PFSK-1 (cell line): ENCODE results near the gene NUP62.

Experiments used
- FOXP2 ChIP-seq: optimal IDR thresholded peaks from 2 replicates; pipeline ENCODE3; 2011; ENCODE audit warnings: borderline replicate concordance, control low read depth, inconsistent platforms; ENCODE audit not compliant: insufficient read depth; ENCODE audit errors: extremely low read length, extremely low read depth
- POLR2AphosphoS5 ChIP-seq: IDR thresholded peaks from 2 replicates; pipeline ENCODE4 v1.6.1; 2012; ENCODE audit warnings: low read depth, mild to moderate bottlenecking, control low read depth, low read length, moderate library complexity
- SIN3A ChIP-seq: IDR thresholded peaks from 2 replicates; pipeline ENCODE4 v1.6.1; 2012; ENCODE audit warnings: mild to moderate bottlenecking, low read length, moderate library complexity, borderline replicate concordance; ENCODE audit not compliant: insufficient read depth
- TAF1 ChIP-seq: IDR thresholded peaks from 2 replicates; pipeline ENCODE4 v1.6.1; 2012; ENCODE audit warnings: low read length, control low read depth, borderline replicate concordance; ENCODE audit not compliant: insufficient read depth
- TF ChIP-seq, protein P1 (sequence below), 2 experiments: IDR thresholded peaks; 2 replicates each; pipeline versions ENCODE4 v1.6.1 to v1.8.0; 2011 to 2012; ENCODE audit warnings: low read depth in 2 of 2, low read length in 2 of 2, control low read depth in 1 of 2, inconsistent platforms in 1 of 2, mild to moderate bottlenecking in 1 of 2, moderate library complexity in 1 of 2; ENCODE audit not compliant: insufficient read depth in 1 of 2

NUP62 gene

DNA sequence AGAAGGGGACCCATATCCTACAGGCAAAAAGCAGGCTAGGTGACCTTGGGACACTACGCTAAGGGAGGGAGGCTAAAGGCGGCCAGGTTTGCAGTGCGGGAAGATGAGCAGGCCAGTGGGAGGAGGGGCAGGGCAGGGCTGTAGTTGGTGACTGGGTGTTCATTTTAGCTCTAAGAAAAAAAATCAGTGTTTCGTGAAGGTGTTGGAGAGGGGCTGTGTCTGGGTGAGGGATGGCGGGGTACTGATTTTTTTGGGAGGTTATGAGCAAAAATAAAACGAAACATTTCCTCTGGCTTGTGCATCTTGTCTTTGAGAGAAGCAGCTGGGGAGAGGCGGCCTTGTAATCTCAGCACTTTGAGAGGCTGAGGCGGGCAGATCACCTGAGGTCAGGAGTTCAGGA lies 4.3 kb upstream of the NUP62 start:
- TF ChIP-seq SIN3A (no peak), TAF1 (no peak), FOXP2 (no peak), POLR2AphosphoS5 (no peak)
- TF ChIP-seq, protein P1, sequence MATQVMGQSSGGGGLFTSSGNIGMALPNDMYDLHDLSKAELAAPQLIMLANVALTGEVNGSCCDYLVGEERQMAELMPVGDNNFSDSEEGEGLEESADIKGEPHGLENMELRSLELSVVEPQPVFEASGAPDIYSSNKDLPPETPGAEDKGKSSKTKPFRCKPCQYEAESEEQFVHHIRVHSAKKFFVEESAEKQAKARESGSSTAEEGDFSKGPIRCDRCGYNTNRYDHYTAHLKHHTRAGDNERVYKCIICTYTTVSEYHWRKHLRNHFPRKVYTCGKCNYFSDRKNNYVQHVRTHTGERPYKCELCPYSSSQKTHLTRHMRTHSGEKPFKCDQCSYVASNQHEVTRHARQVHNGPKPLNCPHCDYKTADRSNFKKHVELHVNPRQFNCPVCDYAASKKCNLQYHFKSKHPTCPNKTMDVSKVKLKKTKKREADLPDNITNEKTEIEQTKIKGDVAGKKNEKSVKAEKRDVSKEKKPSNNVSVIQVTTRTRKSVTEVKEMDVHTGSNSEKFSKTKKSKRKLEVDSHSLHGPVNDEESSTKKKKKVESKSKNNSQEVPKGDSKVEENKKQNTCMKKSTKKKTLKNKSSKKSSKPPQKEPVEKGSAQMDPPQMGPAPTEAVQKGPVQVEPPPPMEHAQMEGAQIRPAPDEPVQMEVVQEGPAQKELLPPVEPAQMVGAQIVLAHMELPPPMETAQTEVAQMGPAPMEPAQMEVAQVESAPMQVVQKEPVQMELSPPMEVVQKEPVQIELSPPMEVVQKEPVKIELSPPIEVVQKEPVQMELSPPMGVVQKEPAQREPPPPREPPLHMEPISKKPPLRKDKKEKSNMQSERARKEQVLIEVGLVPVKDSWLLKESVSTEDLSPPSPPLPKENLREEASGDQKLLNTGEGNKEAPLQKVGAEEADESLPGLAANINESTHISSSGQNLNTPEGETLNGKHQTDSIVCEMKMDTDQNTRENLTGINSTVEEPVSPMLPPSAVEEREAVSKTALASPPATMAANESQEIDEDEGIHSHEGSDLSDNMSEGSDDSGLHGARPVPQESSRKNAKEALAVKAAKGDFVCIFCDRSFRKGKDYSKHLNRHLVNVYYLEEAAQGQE (IDR thresholded peaks at IDR 0.05; ENCODE audit: insufficient read depth in 1 of 2, low read depth in 2 of 2, low read length in 2 of 2): no peak

DNA sequence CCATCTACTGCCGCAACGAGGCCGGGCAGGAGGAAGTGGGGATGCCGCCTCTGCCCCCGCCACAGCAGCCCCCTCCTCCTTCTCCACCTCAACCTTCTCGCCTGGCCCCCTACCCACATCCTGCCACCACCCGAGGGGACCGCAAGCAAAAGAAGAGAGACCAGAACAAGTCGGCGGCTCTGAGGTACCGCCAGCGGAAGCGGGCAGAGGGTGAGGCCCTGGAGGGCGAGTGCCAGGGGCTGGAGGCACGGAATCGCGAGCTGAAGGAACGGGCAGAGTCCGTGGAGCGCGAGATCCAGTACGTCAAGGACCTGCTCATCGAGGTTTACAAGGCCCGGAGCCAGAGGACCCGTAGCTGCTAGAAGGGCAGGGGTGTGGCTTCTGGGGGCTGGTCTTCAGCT lies 3.4 kb upstream of the NUP62 start:
- TF ChIP-seq FOXP2: no peak
- TF ChIP-seq, protein P1 (IDR thresholded peaks at IDR 0.05; ENCODE audit: insufficient read depth in 1 of 2, low read depth in 2 of 2, low read length in 2 of 2): no peak

DNA sequence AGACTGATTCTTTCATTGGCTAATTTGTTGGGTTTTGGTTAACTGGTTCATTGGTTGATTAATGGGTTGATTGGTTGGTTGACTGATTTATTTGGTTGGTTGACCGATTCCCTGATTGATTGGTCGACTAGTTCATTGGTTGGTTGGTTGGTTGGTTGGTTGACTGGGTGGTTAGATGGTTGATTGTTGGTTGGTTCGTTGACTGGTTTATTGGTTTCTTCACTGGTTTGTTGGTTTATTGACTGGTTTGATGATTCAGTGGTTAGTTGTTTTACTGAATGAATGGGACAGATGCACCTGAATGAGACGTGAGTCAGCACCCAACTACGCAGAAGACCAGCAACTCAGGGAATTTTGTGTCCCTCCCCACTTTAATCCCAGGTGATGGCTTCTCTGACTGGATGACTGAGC lies 2.7 kb upstream of the NUP62 start:
- no peak for TF ChIP-seq TAF1
- TF ChIP-seq FOXP2: no peak
- TF ChIP-seq, protein P1 (IDR thresholded peaks at IDR 0.05; ENCODE audit: insufficient read depth in 1 of 2, low read depth in 2 of 2, low read length in 2 of 2): no peak
- TF ChIP-seq POLR2AphosphoS5: no peak
- no peak for TF ChIP-seq SIN3A

DNA sequence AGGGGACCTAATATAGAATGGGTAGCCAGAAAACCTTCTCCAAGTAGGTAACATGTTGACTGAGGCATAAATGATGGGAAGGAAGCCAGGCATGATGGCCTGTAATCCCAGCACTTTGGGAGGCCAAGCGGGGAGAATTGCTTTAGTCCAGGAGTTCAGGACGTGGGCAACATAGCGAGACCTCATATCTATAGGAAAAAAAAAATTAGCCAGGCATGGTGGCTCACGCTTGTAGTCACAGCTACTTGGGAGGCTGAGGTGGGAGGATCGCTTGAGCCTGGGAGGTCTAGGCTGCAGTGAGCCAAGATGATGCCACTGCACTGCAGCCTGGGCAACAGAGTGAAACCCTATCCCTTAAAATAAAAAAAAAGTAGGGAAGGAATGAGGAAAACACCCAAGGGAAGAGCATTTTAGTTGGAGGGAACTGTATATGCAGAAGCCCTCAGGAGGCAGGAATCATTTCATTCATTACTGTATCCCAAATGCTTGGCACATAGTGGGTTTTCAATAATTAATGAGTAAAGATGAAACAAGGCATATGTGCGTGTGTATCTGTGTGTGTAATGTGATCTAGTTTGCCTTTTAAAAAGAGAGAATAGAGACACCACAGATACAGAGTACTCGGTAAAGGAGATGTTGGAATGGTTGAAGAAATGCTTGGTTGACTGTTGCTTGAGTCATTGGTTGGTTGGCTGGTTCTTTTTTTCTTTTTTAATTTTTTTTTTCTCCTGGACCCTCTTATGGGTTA lies 2.2 kb upstream of the NUP62 start:
- no peak for TF ChIP-seq TAF1
- TF ChIP-seq SIN3A: no peak
- no peak for TF ChIP-seq POLR2AphosphoS5
- TF ChIP-seq, protein P1 (IDR thresholded peaks at IDR 0.05; ENCODE audit: insufficient read depth in 1 of 2, low read depth in 2 of 2, low read length in 2 of 2): no peak
- TF ChIP-seq FOXP2: no peak
